ENCODE results near the gene UBR3.
A peak's percentile ranks its signal among the peaks of the same experiment; 100 is the strongest.
"Not testable (repeated sequence)": the region's sequence is repeated elsewhere in the genome, so short reads cannot be mapped to it uniquely, and the experiment has no call there.

Gene UBR3, protein sequence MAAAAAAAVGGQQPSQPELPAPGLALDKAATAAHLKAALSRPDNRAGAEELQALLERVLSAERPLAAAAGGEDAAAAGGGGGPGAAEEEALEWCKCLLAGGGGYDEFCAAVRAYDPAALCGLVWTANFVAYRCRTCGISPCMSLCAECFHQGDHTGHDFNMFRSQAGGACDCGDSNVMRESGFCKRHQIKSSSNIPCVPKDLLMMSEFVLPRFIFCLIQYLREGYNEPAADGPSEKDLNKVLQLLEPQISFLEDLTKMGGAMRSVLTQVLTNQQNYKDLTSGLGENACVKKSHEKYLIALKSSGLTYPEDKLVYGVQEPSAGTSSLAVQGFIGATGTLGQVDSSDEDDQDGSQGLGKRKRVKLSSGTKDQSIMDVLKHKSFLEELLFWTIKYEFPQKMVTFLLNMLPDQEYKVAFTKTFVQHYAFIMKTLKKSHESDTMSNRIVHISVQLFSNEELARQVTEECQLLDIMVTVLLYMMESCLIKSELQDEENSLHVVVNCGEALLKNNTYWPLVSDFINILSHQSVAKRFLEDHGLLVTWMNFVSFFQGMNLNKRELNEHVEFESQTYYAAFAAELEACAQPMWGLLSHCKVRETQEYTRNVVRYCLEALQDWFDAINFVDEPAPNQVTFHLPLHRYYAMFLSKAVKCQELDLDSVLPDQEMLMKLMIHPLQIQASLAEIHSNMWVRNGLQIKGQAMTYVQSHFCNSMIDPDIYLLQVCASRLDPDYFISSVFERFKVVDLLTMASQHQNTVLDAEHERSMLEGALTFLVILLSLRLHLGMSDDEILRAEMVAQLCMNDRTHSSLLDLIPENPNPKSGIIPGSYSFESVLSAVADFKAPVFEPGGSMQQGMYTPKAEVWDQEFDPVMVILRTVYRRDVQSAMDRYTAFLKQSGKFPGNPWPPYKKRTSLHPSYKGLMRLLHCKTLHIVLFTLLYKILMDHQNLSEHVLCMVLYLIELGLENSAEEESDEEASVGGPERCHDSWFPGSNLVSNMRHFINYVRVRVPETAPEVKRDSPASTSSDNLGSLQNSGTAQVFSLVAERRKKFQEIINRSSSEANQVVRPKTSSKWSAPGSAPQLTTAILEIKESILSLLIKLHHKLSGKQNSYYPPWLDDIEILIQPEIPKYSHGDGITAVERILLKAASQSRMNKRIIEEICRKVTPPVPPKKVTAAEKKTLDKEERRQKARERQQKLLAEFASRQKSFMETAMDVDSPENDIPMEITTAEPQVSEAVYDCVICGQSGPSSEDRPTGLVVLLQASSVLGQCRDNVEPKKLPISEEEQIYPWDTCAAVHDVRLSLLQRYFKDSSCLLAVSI (N-terminal part only)

DNA sequence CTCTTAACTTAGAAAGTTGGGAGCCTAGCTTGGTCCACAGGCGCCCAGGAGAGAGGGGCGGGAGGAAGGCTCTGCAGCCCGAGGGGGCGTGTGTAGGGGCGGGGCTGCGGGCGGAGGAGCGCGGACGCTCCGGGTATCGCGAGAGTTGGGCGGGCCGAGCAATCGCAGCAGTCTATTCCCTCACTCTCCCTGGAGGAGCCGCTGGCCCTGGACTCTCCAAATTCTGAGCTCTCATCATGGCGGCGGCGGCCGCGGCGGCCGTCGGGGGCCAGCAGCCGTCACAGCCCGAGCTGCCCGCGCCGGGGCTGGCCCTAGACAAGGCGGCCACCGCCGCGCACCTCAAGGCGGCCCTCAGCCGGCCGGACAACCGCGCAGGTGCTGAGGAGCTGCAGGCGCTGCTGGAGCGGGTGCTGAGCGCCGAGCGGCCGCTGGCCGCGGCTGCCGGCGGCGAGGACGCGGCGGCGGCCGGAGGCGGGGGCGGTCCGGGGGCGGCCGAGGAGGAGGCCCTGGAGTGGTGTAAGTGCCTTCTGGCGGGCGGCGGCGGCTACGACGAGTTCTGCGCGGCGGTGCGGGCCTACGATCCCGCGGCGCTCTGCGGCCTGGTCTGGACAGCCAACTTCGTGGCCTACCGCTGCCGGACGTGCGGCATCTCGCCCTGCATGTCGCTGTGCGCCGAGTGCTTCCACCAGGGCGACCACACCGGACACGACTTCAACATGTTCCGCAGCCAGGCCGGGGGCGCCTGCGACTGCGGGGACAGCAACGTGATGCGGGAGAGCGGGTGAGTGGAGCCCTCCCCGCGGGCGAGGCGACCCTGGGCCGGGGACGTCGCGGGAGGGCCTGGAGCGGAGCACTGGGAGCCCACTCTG lies at the start of gene UBR3:
Gene UBR3, plus strand, starts transcription at position 183 of the 869 bp plus-strand sequence. Its CDS starts 54 bp downstream, at position 237.
- peak; percentile 89 for DNase-seq

DNA sequence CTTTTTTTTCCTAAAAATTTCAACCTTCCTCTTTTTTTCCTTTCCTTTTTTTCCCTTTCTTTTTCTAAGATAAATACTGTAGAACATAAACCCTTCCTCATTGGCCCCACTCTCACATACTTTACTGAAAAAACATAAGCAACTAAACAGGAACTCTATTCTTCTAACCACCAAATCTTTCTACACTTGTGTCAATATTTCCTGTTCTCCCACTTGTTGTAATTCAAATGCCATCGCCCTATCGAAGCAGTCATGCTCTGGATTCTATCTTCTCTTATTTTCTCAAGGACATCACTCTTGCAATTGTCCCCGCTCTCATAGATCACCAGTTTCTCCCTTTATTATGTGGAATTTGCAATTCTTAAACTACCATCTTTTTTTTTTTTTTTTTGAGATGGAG lies 48.8 kb upstream of the UBR3 start:
- DNase-seq = no peak

DNA sequence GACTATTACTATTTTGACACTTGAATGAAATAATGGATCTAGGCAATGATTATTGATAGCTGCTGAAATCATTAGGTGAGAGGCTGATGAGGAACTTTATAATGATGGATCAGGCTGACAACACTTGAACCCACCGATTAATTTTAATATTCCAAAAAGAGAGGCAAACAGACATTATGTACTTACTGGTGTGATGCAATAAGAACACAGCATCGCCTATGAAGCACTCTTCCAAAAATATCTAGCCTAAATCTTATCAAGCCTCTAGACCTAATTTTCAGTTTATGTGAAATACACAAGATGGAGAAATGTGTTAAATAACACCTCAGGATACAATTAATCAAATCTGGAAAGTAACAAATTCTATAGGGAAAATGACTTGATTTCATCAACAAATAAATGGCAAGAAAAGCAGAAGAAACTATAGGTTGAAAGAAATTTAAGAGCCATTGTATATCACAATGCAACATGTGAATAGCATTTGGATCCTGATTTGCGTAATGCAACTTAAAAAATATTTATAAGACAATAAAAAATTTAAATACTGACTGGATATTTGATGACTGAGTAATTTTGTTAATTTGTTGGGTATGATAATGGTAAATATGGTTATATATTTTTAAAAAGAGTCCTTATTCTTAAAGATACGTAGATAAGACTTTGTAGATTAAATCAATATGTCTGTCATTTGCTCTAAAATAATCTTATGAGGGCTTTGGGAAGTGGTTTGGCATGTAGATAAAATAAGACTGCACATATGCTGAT lies 45.8 kb upstream of the UBR3 start:
- DNase-seq = no peak

DNA sequence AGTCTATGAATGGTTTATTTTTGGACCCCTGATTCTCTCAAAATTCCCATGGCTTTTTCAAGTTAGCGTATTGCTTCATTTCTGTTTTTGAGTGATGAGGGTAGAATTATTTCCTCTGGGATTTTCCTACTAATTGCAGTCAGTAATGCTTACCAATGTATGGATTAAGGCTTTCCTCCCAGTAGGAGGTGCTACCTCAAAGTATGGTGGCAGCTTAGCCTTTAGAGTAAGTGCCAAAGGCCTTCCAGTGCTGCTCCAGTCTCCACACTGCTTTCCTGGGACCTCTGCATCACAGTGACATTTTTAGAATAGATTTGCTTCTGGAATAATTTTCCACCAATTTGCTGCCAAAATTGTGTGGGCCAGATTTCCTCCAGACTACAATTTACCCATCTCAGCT lies 44.7 kb upstream of the UBR3 start:
- no peak for DNase-seq

DNA sequence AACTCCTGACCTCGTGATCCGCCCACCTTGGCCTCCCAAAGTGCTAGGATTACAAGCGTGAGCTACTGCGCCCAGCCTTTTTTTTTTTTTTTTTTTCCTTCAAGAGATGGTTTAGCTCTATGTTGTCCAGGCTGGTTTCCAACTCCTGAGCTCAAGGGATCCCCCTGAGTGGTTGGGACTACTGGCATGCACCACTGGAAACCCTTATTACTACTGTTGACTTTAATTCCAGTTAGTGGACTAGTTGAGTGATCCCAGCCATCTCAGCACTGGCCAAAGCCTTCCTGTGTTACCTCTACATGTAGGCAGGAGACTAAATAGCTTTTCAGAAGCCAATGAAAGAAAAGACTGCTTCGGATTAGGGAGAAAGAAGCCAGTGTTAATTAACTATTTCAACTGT lies 36.7 kb upstream of the UBR3 start:
- DNase-seq = no peak

DNA sequence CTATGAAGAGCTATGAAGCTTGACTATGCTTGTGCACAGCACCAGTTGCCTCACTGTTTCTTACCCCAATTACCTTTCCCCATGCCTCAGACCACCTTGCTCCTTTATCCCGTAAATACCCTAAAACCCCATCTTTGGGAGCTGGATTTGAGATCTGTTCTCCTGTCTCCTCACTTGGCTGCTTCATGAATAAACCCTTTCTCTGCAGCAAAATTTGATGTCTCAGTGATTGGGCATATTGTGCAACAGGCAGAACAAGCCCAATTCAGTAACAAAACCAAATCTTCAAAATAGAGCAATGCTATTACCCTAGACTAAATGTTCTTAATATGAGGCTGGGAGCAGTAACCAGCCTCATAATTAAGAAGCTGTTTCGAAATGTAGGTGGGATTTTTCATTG lies 32.1 kb upstream of the UBR3 start:
- no peak for DNase-seq

DNA sequence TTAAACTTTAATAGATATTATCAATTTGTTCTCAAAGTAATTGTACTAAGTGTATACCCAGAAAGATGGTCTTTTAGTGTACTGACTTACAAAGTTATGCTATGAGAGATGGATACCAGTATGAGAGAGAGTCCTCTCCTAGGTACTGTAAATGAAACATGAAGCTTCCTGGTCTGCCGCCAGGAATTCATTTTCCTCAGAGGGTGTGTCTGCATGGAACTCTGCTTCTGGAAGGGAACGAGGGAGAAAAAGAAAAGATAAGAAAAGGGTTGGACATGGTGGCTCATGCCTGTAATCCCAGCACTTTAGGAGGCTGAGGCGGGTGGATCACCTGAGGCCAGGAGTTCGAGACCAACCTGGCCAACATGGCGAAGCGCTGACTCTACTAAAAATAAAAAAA lies 30.8 kb upstream of the UBR3 start:
- DNase-seq = no peak

DNA sequence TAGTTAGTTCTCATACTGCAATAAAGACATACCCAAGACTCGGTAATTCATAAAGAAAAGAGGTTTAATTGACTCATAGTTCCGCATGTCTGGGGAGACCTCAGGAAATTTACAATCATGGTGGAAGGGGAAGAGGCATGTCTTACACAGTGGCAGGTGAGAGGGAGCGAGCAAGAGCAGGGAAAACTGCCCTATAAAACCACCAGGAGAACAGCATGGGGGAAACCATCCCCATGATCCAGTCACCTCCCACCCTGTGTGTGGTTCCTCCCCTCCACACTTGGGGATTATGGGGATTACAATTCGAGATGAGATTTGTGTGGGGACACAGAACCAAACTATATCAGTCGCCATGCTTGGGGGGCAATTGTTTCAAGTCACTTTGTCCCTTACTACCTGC lies 29.7 kb upstream of the UBR3 start:
- no peak for DNase-seq

DNA sequence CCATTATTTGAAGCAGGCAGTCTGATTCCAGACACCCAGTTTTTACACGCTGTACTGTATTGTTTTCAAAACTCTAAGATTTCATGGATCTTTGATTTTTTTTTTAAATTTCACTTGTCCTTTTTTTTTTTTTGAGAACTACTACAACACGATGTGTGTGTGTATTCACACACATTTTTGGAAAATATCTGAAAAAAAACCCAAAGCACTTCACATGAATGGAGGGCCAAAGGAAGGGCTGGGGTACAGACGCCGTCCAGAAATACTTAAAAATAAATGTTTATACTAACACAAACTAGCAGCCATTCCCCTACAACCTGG lies 28.9 kb upstream of the UBR3 start:
- DNase-seq = no peak

DNA sequence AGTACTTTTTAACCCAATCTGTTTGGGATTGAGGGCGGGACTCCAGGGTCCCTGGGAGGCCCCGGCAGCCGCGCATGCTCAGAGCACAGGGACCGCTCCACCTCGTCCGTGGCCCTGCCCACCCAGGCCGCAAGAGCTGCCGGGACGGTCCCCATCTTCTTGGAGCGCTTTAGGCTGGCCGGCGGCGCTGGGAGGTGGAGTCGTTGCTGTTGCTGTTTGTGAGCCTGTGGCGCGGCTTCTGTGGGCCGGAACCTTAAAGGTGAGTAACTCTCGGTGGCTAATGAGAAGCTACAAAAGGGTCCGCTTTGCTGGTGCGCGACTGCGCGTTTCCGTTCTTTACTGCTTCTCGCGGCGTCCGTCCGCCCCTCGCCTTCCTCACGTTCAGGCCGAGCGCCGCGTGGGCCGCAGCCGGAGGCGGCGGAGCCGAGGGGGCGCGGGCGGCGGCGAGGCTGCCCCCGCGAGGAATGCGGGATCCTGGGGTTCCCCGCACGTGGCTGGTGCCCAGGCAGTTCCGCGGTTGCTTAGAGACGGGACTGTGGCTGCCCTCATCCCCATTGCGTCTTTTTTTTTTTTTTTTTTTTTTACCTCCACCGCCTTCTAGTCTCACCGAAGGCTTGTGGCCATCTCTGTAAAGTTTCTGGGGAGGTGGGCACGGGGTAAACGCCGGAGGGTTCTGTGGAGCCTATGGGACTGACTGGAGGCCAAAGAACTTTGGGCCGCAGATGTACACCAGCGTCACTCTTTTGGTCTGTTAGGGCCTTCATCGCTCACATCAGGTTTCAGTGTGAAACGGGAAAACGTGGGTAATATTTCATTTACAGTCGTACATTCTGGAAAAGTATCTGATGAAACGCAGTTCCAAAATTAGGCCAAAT lies 28.3 kb upstream of the UBR3 start, which contains the start of gene SSB:
Gene SSB, plus strand, starts transcription at position 154 of the 875 bp plus-strand sequence. CDS start 2,090 bp downstream, outside the sequence.
- DNase-seq = peak; percentile 95

DNA sequence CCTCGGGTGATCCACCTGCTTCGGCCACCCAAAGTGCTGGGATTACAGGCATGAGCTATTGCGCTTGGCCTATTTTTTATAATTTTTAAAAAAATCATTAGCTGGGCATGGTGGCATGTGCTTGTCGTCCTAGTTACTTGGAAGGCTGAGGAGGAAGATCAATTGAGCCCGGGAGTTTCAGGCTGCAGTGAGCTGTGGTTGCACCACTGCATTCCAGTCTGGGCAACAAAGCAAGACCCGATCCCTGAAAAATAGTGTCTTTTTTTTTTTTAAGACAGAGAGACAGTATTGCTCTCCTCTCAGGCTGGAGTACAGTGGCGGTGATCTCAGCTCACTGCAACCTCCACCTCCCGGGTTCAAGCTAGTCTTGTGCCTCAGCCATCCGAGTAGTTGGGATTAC lies 23.8 kb upstream of the UBR3 start:
- DNase-seq = no peak

DNA sequence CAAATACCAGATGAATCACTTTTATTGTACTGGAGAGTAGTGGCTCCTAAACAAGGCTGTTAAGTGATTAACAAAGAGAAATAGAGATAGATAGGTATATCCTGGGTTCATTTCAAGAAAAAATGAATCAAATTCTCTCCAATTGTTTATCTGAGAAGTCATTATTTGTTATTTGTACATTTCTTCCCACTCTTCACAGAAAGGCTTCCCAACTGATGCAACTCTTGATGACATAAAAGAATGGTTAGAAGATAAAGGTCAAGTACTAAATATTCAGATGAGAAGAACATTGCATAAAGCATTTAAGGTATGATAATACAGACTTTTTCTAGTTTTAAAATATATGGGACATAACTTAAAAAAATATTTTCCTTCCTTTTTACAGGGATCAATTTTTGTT lies 20.7 kb upstream of the UBR3 start:
- no peak for DNase-seq

DNA sequence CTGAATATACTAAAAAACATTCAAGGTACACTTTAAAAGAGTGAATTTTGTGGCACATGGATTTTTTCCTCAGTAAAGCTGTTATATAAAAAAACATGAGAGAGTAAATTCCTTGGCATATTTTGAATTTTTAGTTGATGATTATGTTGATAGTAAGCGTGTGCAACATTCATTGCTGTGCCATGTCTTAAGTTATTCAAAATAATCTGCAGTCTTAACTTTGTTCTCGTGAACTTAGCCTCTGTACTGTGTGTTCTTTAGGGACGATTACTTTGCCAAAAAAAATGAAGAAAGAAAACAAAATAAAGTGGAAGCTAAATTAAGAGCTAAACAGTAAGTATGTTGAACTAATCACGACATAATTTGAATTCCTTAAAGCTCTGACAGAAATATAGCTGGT lies 19.0 kb upstream of the UBR3 start:
- DNase-seq = no peak

DNA sequence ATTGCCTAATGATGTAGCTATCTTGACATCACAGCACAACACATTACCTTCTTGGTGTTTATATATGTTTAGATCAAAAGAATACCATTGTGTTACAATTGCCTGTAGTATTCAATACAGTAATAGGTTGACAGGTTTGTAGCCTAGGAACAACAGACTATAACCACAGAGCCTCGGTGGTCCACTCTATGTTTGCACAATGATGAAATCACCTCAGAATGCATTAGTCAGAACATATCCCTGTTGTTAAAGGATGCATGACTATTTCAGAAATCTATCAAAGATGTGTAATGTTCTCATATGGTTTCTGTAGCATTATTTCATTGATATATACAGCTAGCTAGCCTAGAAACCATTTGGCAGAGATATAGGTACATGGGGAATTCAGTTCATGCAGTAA lies 11.4 kb upstream of the UBR3 start:
- DNase-seq = no peak

DNA sequence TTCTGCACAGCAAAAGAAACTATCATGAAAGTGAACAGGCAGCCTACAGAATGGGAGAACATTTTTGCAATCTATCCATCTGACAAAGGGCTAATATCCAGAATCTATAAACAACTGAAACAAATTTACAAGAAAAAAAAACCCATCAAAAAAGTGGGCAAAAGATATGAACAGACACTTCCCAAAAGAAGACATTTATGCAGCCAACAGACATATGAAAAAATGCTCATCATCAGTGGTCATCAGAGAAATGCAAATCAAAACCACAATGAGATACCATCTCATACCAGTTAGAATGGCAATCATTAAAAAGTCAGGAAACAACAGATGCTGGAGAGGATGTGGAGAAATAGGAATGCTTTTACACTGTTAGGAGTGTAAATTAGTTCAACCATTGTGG lies 10.3 kb upstream of the UBR3 start:
- not testable (repeated sequence) for DNase-seq

DNA sequence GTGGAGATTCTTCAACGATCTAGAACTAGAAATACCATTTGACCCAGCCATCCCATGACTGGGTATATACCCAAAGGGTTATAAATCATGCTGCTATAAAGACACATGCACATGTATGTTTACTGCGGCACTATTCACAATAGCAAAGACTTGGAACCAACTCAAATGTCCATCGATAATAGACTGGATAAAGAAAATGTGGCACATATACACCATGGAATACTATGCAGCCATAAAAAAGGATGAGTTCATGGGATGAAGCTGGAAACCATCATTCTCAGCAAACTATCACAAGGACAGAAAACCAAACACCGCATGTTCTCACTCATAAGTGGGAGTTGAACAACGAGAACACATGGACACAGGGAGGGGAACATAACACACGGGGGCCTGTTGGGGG lies 9.9 kb upstream of the UBR3 start:
- not testable (repeated sequence) for DNase-seq

DNA sequence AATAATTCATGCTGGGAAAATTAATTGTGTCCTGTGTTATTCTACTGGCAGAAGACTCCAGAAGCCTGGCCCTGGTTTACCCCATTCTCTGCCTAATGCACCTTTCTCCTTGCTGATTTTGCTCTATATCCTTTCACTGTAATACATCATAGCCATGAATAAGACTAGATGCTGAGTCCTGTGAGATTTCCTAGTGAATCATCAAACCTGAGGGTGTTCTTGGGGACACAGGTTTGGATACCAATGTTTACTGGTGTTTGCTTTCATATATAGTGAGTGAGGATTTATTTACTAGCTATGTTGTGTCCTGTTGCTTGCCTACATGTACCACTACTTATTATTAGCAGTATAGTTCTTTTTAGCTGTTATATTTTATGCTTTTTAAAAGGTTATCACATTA lies 9.0 kb upstream of the UBR3 start:
- DNase-seq = no peak

DNA sequence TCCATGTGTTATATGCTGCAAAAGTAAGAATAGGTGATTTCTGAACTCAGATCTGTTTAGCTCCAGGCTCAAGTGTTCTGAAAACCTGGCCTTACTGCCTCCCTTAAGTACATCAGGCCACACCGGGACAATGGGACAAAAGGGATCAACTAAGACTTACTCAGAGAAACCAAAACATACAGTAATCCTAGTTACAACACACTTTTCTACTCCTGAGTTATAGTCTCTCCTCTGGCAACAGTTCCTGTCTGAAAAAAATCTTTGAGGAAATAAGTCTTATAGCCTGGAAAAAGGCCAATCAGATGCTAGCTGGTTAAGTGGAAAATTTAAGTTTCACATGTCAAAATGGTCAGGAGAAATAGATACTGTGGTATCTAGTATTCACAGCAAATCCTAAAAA lies 8.1 kb upstream of the UBR3 start:
- no peak for DNase-seq

DNA sequence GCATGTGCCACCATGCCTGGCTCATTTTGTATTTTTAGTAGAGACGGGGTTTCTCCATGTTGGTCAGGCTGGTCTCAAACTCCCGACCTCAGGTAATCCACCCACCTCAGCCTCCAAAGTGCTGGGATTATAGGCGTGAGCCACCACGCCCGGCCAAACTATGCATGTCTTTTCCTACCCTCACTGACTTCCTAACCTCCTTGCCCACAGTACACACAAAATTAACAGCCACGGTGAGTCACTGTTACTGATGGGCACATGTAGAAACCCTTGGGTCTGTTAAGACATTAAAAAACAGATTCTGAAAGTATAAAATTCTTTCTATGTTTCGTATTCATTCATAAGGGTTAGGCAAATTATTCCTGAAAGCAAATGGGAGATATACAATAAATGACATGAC lies 7.2 kb upstream of the UBR3 start:
- DNase-seq = not testable (repeated sequence)

DNA sequence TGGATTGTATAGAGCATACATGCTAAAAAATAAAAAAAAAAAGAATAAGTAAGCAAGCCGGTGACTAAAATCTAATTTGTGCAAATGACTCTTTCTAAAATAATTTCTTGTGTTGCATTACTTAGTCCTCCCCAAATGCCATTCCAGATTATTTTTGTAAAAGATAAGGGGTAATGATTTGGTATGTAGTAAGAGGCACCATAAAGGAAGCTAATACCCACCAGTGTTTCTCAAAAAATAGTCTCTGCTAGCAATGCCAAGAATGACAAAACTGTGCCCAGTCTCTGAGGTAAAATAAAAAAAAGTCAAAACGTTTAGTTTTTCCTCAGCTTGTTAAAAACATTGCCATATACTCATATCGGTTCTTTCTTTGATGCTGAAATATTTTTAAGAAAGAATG lies 5.2 kb upstream of the UBR3 start:
- DNase-seq = no peak
